Ovary (tissue), 9 donors: Measurements from ENCODE around the gene ZHX3. TPM values are rescaled to one million over a fixed set of nuclear protein-coding genes. Genes with fewer than 3 reads are reported as not detected.
A peak's percentile ranks its signal among the peaks of the same experiment; 100 is the strongest.

Source experiments
- DNase-seq, 5 donors: peaks; one replicate each; pipeline ENCODE4 v3.0.0-alpha.2; 2019 to 2020
- H3K27ac ChIP-seq, 2 donors: fragments of 200-600 bp; one replicate each; pipeline versions ENCODE4 v1.5.1 to v1.8.0; 2019 to 2022
- H3K27me3 ChIP-seq: fragments of 200-600 bp; one replicate; pipeline ENCODE4 v1.8.0; 2022
- H3K36me3 ChIP-seq: fragments of 200-600 bp; sonication (generic); one replicate; pipeline ENCODE4 v1.5.1; 2019
- H3K4me1 ChIP-seq: one replicate; pipeline ENCODE4 v1.8.1; 2013; ENCODE audit warnings: mild to moderate bottlenecking, moderate library complexity; ENCODE audit not compliant: insufficient read depth
- H3K4me3 ChIP-seq: fragments of 200-600 bp; sonication (generic); one replicate; pipeline ENCODE4 v1.5.1; 2017
- H3K9me3 ChIP-seq, 2 donors: fragments of 200-600 bp in 1 of 2; sonication (generic) in 1 of 2; one replicate each; pipeline versions ENCODE4 v1.5.1 to v1.8.1; 2013 to 2019; ENCODE audit warnings: mild to moderate bottlenecking in 1 of 2, moderate library complexity in 1 of 2
- EP300 ChIP-seq: sonication (generic); formaldehyde crosslinking; IDR thresholded peaks from one replicate; pipeline ENCODE4 v1.6.1; 2017; ENCODE audit warnings: antibody characterized with exemption
- POLR2A ChIP-seq: fragments of 450-650 bp; IDR thresholded peaks from one replicate; pipeline ENCODE4 v1.6.1; 2017; ENCODE audit warnings: antibody characterized with exemption, mild to moderate bottlenecking, moderate library complexity
- WGBS, 3 donors: extraction: QIAGEN DNeasy Blood & Tissue Kit in 1 of 3; methylation state at CpG; one replicate each; pipeline versions ENCODE4 v1.1.5 to v1.1.7; 2013 to 2017; 5-methylcytosine and 5-hydroxymethylcytosine counted together
- intact Hi-C, 4 donors: fragments of 100-400 bp; cut with DNase I; formaldehyde crosslinking; loops; one replicate each; pipeline versions ENCODE4 v1.11.0 to v1.15.1; 2022 to 2023
- polyA plus RNA-seq, 2 donors: library from polyadenylated mRNA; stranded (reverse); fragments of 200-250 nt in 1 of 2; fragments of 350-450 nt in 1 of 2; fragmentation: Illumina TruSeq in 1 of 2; extraction: RNeasy Lipid Tissue Mini Kit (QIAGEN cat#74804) in 1 of 2; gene quantifications; one replicate each; pipeline ENCODE4 v1.2.3, GENCODE V29; 2013 to 2014
- total RNA-seq, 7 donors: library from RNA; depleted of rRNA in 2 of 7; stranded (reverse); fragments of >200 nt in 2 of 7; fragmentation: NEBNext Ultra II Directional in 3 of 7; extraction: Animal tissue kit (Norgen Biotek cat#: 25700) in 3 of 7; gene quantifications; one replicate each; pipeline versions ENCODE4 v1.1.0 to v1.2.4, GENCODE V29; 2016 to 2023
- TF ChIP-seq, protein P1 (sequence below), 3 donors: fragments of 450-650 bp in 2 of 3; fragments of 200-600 bp in 1 of 3; IDR thresholded peaks; one replicate each; pipeline versions ENCODE4 v1.5.1 to v1.8.0; 2016 to 2022; ENCODE audit warnings: antibody characterized with exemption in 3 of 3, mild to moderate bottlenecking in 1 of 3
- donor health status: DM: no; HTN: no; CAD: no; lungs with moderate emphysema.
- donor health status: DM: no; HTN: no; CAD: no.
- donor health status: Bipolar disorder and iron deficiency.
- donor health status: DM: yes; HTN: yes; CAD: no.
- donor health status: DM: no; HTN: no; CAD: no.
- donor health status: DM: yes; HTN: yes; CAD: no.

Gene ZHX3
- total and polyA plus RNA-seq, 9 donors, result 17.5 to 72.0 (median 39.6) TPM

DNA sequence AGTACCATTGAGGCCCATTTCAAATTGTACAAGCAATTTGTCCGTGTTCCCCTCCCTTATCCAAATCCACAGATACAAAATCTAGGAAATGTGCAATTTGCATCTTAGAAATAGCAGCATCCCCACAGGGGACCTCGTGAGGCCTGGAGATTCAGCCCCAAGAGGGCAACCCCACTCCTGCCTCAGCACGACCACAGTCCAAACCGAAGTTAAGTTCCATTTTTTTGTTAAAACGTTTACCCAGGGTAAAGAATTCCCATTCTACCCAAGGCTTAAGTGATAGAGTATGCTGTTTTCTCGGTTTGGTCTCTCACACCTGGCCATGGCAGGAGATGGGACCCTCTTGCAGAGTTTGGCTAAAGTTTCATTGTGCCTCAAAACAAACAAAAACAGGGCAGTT, 139.0 kb downstream of the ZHX3 start:
- no peak for DNase-seq
- intact Hi-C loops, result no loop called here
- H3K4me3 ChIP-seq, result no peak overlapping the region
- H3K9me3 ChIP-seq, result no peaks in the 10 kb centered on the region
- TF ChIP-seq EP300, result no peak
- no peak for TF ChIP-seq POLR2A
- TF ChIP-seq, protein P1, sequence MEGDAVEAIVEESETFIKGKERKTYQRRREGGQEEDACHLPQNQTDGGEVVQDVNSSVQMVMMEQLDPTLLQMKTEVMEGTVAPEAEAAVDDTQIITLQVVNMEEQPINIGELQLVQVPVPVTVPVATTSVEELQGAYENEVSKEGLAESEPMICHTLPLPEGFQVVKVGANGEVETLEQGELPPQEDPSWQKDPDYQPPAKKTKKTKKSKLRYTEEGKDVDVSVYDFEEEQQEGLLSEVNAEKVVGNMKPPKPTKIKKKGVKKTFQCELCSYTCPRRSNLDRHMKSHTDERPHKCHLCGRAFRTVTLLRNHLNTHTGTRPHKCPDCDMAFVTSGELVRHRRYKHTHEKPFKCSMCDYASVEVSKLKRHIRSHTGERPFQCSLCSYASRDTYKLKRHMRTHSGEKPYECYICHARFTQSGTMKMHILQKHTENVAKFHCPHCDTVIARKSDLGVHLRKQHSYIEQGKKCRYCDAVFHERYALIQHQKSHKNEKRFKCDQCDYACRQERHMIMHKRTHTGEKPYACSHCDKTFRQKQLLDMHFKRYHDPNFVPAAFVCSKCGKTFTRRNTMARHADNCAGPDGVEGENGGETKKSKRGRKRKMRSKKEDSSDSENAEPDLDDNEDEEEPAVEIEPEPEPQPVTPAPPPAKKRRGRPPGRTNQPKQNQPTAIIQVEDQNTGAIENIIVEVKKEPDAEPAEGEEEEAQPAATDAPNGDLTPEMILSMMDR (IDR thresholded peaks at IDR 0.05), result no peak
- no peak overlapping the region for H3K27ac ChIP-seq
- no peaks in the 10 kb centered on the region for H3K27me3 ChIP-seq
- WGBS, 3 donors, result 71 to 79% (median 72%) methylated on average over 6 of the region's 6 CpGs
- peaks cover 5% of the 10 kb centered on the region for H3K4me1 ChIP-seq
- H3K36me3 ChIP-seq, result no peaks in the 10 kb centered on the region

DNA sequence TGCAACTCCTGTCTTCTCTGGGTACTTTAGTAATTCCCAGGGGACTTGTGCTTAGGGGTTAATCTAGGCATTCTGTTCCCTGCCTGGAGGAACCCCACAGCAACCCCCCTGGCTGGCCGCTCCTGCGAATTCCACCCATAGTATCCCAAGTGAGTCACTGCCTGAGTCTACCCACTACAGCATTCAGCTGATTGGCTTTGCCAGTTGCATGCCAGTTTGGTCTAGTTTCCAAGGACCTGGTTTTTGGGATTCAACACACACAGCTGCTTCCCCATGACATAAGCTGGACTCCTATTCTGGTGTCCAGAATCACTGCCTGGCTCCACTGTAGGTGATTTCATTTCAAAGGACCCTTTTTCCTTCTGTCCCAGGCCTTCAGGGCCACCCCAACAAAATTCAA, 139.9 kb downstream of the ZHX3 start:
- no peaks in the 10 kb centered on the region for H3K36me3 ChIP-seq
- H3K9me3 ChIP-seq, result no peaks in the 10 kb centered on the region
- DNase-seq, result peak in 3 of 5 donors; percentile 24 to 46 (median 38)
- H3K4me1 ChIP-seq, result peaks cover 5% of the 10 kb centered on the region
- no peaks in the 10 kb centered on the region for H3K27me3 ChIP-seq
- H3K27ac ChIP-seq, result no peak overlapping the region
- 44 to 79% (median 47%) methylated on average over 2 of the region's 2 CpGs for WGBS, 3 donors
- H3K4me3 ChIP-seq, result no peak overlapping the region
- TF ChIP-seq EP300 (no peak), POLR2A (no peak)
- TF ChIP-seq, protein P1 (IDR thresholded peaks at IDR 0.05), result no peak
- intact Hi-C loops, result no loop called here

DNA sequence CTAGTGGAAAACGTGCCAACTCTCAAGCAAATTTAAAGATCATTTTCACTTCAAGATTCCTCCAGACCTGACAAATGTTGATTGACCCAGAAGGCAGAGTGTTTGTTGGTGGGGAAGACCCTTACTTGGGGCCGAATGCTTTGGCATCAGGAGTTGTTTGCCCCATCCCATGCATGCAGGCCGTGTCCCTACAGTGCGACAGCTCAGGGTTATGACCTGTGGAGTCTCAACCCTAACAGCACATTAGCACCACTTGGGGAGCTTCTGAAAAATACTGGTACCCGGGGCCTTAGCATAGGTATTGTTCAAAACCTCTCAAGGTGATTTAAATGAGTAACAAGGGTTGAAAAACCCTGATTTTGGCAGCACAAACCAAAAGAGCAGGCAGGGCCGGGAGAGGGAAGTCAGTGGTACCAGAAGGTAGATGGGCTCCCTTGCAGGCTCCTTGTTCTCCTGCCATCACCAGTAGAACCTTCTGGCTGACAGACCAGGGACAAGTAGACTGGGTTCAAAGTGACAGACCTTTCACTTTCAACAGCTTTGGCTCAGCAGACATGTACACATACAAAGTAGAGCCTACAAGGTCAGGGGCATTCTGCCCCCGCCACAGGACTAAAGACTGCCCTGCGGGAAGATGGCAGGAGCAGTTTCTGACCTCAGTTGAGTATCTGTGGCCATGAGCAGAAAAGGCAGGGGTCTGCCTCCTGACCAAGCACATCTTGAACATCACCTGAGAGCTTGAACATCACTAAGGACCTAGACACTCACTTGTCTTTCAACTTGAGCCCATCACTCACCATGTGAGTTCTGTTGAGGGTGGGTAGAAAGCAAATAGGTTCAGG, 140.6 kb downstream of the ZHX3 start:
- no peaks in the 10 kb centered on the region for H3K36me3 ChIP-seq
- DNase-seq, result peak in 1 of 5 donors; percentile 14

DNA sequence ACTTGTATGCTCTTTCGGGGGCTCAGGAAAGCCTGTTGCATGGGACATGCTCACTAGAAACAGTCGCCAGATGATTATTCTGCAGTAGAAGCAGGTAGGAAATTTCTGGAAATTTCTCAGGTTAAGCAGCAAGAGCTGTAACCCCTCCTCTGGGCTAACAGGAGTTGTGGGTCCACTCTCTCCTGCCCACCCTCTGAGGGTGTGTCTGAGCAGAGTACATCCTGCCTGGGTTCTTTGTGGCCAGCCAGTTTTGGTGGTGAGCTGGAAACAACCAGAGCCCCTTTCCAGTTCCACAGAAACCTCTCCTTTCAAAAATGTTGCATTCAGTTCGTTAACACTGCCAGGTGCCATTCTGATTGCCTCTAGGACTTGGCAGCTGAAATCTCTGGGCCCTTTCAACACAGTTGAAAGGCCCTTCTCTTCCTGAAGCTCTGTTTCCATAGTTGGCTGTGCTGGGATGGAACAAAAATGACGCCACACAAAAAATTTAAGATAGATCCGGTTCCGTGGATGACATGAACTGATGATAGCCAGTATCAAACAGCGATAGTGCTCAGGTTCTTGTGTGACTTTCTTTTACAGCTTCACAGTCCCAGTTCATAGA, 141.7 kb downstream of the ZHX3 start:
- H3K27ac ChIP-seq, result peak overlapping the region in 1 of 2 donors; percentile 80
- intact Hi-C loops, result loop anchor here in 1 of 4 donors (1.0 kb wide), 1 partner anchor 233 kb away; no protein-coding TSS in a partner anchor
- peak in 2 of 5 donors; percentile 9 to 13 for DNase-seq
- WGBS, 3 donors, result 84 to 86% (median 85%) methylated on average over 7 of the region's 7 CpGs
- no peak overlapping the region for H3K4me3 ChIP-seq
- no peaks in the 10 kb centered on the region for H3K36me3 ChIP-seq
- H3K9me3 ChIP-seq, result no peaks in the 10 kb centered on the region
- H3K27me3 ChIP-seq, result no peaks in the 10 kb centered on the region
- TF ChIP-seq POLR2A, result no peak
- TF ChIP-seq EP300, result no peak
- TF ChIP-seq, protein P1 (IDR thresholded peaks at IDR 0.05), result no peak
- peaks cover 5% of the 10 kb centered on the region for H3K4me1 ChIP-seq

More for the DNA sequence above, 140.6 kb downstream of the ZHX3 start:
- intact Hi-C loops, result no loop called here
- TF ChIP-seq EP300, result no peak
- no peak for TF ChIP-seq POLR2A
- TF ChIP-seq, protein P1 (IDR thresholded peaks at IDR 0.05), result no peak
- H3K27me3 ChIP-seq, result no peaks in the 10 kb centered on the region
- no peak overlapping the region for H3K27ac ChIP-seq
- H3K4me3 ChIP-seq, result no peak overlapping the region
- peaks cover 5% of the 10 kb centered on the region for H3K4me1 ChIP-seq
- WGBS, 3 donors, result 75 to 82% (median 80%) methylated on average over 8 of the region's 8 CpGs
- no peaks in the 10 kb centered on the region for H3K9me3 ChIP-seq
